Ishikawa (cell line): Measurements from ENCODE around the gene TCFL5.

Experiments used
- CEBPB ChIP-seq: IDR thresholded peaks from 2 replicates; pipeline ENCODE4 v1.6.1; 2012
- CREB1 ChIP-seq: IDR thresholded peaks from 2 replicates; pipeline ENCODE4 v1.6.1; 2012; ENCODE audit warnings: low read depth
- EGR1 ChIP-seq: IDR thresholded peaks from 2 replicates; pipeline ENCODE4 v1.6.1; 2012
- EP300 ChIP-seq: IDR thresholded peaks from 2 replicates; pipeline ENCODE4 v1.6.1; 2012; ENCODE audit warnings: borderline replicate concordance
- NFIC ChIP-seq: IDR thresholded peaks from 2 replicates; pipeline ENCODE4 v1.6.1; 2012
- RAD21 ChIP-seq: IDR thresholded peaks from 2 replicates; pipeline ENCODE4 v1.6.1; 2012; ENCODE audit warnings: low read depth
- TF ChIP-seq, protein P1 (sequence below): IDR thresholded peaks from 2 replicates; pipeline ENCODE4 v1.6.1; 2012; ENCODE audit warnings: low read depth, mild to moderate bottlenecking
- TF ChIP-seq, protein P2 (sequence below): IDR thresholded peaks from 2 replicates; pipeline ENCODE4 v1.6.1; 2012

DNA sequence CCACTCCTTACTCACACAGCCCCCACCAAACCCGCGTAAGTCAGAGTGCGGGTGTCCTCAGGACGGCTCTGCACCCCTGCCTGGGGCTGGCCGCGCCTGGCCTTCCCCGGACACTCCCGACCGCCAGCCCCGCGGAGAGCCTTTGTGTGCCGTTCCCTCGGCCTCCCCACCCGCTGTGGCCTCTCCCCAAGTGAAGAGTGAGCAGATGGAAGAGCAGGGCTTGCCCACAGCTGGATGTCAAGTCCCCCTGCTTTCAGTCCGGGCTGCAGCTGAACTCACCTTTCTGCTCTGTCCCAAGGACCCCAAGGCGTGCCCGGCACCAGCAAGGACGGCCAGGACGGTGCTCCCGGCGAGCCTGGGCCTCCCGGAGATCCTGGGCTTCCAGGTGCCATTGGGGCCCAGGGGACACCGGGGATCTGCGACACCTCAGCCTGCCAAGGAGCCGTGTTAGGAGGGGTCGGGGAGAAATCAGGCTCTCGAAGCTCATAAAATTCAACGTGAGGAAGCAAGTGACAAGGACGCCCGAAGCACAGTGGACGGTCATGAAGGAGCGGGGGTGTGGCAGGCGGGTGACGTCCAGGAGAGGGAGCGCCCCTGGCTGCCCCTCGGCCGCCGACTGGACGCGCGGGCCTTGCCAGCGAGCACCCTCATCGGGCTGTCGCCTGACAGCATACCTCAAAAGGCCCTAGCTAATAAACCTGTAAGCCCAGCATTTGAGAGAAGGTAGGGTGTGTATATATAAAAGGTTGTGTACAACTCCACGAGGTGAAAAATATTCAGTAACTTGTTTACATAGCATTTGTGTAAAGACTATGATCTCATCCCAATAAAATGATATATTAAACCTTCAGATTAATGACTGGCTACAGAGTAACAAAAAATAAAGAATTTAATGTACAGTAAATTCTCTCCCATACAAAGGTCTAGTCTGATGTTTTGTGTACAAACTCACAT lies 21.1 kb downstream of the TCFL5 start:
- TF ChIP-seq CEBPB = no peak
- no peak for TF ChIP-seq RAD21
- TF ChIP-seq, protein P1, sequence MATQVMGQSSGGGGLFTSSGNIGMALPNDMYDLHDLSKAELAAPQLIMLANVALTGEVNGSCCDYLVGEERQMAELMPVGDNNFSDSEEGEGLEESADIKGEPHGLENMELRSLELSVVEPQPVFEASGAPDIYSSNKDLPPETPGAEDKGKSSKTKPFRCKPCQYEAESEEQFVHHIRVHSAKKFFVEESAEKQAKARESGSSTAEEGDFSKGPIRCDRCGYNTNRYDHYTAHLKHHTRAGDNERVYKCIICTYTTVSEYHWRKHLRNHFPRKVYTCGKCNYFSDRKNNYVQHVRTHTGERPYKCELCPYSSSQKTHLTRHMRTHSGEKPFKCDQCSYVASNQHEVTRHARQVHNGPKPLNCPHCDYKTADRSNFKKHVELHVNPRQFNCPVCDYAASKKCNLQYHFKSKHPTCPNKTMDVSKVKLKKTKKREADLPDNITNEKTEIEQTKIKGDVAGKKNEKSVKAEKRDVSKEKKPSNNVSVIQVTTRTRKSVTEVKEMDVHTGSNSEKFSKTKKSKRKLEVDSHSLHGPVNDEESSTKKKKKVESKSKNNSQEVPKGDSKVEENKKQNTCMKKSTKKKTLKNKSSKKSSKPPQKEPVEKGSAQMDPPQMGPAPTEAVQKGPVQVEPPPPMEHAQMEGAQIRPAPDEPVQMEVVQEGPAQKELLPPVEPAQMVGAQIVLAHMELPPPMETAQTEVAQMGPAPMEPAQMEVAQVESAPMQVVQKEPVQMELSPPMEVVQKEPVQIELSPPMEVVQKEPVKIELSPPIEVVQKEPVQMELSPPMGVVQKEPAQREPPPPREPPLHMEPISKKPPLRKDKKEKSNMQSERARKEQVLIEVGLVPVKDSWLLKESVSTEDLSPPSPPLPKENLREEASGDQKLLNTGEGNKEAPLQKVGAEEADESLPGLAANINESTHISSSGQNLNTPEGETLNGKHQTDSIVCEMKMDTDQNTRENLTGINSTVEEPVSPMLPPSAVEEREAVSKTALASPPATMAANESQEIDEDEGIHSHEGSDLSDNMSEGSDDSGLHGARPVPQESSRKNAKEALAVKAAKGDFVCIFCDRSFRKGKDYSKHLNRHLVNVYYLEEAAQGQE = no peak
- TF ChIP-seq CREB1 = no peak
- no peak for TF ChIP-seq EP300
- TF ChIP-seq EGR1 = no peak
- no peak for TF ChIP-seq NFIC
- TF ChIP-seq, protein P2, sequence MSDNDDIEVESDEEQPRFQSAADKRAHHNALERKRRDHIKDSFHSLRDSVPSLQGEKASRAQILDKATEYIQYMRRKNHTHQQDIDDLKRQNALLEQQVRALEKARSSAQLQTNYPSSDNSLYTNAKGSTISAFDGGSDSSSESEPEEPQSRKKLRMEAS = no peak
